ENCODE data around the gene ZCCHC14. TPM values are rescaled to one million over a fixed set of nuclear protein-coding genes. Genes with fewer than 3 reads are reported as not detected.
"Not testable (repeated sequence)": the region's sequence is repeated elsewhere in the genome, so short reads cannot be mapped to it uniquely, and the experiment has no call there.

Gene ZCCHC14
- total RNA-seq, 1 donor from 2014 or later: 28.0 TPM

- Mint-ChIP-seq H3K27ac (ENCODE audit: unreplicated experiment) (no peak overlapping the region), H3K4me3 (ENCODE audit: unreplicated experiment) (no peak overlapping the region), H3K36me3 (ENCODE audit: low read depth) (peaks cover 2% of the 10 kb centered on the region), H3K9me3 (ENCODE audit: low read depth) (no peaks in the 10 kb centered on the region), H3K4me1 (ENCODE audit: low read depth) (peaks cover 81% of the 10 kb centered on the region), H3K27me3 (ENCODE audit: low read depth) (no peaks in the 10 kb centered on the region)
- DNase-seq (ENCODE audit: low spot score): peak; percentile 36
- TF ChIP-seq, protein P1, sequence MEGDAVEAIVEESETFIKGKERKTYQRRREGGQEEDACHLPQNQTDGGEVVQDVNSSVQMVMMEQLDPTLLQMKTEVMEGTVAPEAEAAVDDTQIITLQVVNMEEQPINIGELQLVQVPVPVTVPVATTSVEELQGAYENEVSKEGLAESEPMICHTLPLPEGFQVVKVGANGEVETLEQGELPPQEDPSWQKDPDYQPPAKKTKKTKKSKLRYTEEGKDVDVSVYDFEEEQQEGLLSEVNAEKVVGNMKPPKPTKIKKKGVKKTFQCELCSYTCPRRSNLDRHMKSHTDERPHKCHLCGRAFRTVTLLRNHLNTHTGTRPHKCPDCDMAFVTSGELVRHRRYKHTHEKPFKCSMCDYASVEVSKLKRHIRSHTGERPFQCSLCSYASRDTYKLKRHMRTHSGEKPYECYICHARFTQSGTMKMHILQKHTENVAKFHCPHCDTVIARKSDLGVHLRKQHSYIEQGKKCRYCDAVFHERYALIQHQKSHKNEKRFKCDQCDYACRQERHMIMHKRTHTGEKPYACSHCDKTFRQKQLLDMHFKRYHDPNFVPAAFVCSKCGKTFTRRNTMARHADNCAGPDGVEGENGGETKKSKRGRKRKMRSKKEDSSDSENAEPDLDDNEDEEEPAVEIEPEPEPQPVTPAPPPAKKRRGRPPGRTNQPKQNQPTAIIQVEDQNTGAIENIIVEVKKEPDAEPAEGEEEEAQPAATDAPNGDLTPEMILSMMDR (IDR thresholded peaks at IDR 0.05): no peak
Observed at GRCh38 chr16:87486282-87486681, 6.5 kb downstream of the ZCCHC14 start.

GRCh38 chr16:87485792-87486191 is 7.0 kb downstream of the ZCCHC14 start:
- H3K9me3 Mint-ChIP-seq (ENCODE audit: low read depth); H3K4me3 Mint-ChIP-seq (ENCODE audit: unreplicated experiment); H3K27ac Mint-ChIP-seq (ENCODE audit: unreplicated experiment); H3K27me3 Mint-ChIP-seq (ENCODE audit: low read depth); H3K36me3 Mint-ChIP-seq (ENCODE audit: low read depth); DNase-seq (ENCODE audit: low spot score): not testable (repeated sequence)
- H3K4me1 Mint-ChIP-seq (ENCODE audit: low read depth): peaks cover 78% of the 10 kb centered on the region

DNA sequence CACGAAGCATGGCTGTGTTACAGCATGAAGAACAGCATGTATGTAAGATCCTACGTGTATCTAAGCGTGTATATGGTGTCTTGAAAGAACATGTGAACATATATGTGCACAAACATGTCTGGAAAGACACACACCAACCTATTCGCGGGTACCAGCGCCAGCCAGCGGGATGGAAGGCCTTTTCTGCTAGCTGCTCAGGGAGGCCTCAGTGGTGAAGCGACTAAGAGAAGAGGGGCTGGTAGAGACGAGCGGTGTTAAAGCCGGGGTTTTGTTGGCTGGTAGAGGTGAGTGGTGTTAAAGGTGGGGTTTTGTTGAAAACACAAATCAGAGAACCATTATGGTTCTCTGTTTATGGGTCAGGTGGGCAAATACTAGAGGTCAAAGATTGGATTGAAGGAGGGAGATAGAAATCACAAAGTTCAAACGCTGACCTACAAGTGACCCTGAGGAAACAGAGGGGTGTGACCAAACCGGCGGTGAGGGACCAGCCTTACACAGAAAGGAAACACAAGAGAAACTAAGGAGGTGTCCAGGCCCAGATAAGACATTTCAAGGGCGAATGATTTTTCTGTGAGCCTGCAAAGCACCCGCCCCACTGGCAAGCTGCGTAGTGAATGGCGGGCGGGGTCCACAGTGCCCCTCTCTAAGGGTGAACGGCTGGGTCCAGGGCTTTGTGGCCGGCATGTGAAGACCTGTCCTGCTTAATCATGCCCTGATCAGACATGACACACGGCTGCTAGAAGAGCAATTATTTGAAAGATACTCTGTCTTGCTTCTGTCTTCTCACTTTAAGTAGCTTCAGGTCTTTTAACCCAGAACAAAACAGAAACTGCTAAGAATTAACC is 8.1 kb downstream of the ZCCHC14 start:
- Mint-ChIP-seq H3K9me3 (ENCODE audit: low read depth) (no peaks in the 10 kb centered on the region), H3K27ac (ENCODE audit: unreplicated experiment) (peak overlapping the region; percentile 19), H3K36me3 (ENCODE audit: low read depth) (no peaks in the 10 kb centered on the region), H3K27me3 (ENCODE audit: low read depth) (no peaks in the 10 kb centered on the region), H3K4me3 (ENCODE audit: unreplicated experiment) (no peak overlapping the region), H3K4me1 (ENCODE audit: low read depth) (peaks cover 70% of the 10 kb centered on the region)
- TF ChIP-seq, protein P1 (IDR thresholded peaks at IDR 0.05): no peak
- peak; percentile 52 for DNase-seq (ENCODE audit: low spot score)

- peak; percentile 4 for DNase-seq (ENCODE audit: low spot score)
- TF ChIP-seq, protein P1 (IDR thresholded peaks at IDR 0.05): no peak
- H3K27ac Mint-ChIP-seq (ENCODE audit: unreplicated experiment): no peak overlapping the region
- H3K4me3 Mint-ChIP-seq (ENCODE audit: unreplicated experiment): no peak overlapping the region
- no peaks in the 10 kb centered on the region for H3K27me3 Mint-ChIP-seq (ENCODE audit: low read depth)
- H3K9me3 Mint-ChIP-seq (ENCODE audit: low read depth): no peaks in the 10 kb centered on the region
- H3K36me3 Mint-ChIP-seq (ENCODE audit: low read depth): no peaks in the 10 kb centered on the region
- H3K4me1 Mint-ChIP-seq (ENCODE audit: low read depth): peaks cover 58% of the 10 kb centered on the region
Observed at GRCh38 chr16:87483481-87483880, 9.3 kb downstream of the ZCCHC14 start.

DNA sequence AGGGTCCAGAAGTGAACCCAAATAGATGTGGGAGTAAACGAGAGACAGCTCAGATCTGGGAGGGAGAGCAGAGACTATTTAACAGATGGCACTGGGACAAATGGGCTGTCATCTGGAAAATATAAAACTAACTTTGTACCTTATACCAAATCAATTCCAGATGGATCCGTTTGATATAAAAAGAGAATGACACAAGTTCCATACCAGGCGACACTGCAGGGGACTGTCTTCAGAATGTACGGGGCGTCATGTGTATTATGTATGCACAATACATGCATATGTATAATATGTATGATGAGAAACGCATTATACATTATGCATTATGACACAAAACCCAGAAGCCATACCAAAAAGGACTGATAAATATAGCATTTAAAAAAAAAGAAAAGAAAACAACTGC is 10.2 kb downstream of the ZCCHC14 start:
- H3K9me3 Mint-ChIP-seq (ENCODE audit: low read depth); H3K27me3 Mint-ChIP-seq (ENCODE audit: low read depth); DNase-seq (ENCODE audit: low spot score); H3K36me3 Mint-ChIP-seq (ENCODE audit: low read depth); H3K4me3 Mint-ChIP-seq (ENCODE audit: unreplicated experiment); H3K27ac Mint-ChIP-seq (ENCODE audit: unreplicated experiment): not testable (repeated sequence)
- peaks cover 58% of the 10 kb centered on the region for H3K4me1 Mint-ChIP-seq (ENCODE audit: low read depth)

DNA sequence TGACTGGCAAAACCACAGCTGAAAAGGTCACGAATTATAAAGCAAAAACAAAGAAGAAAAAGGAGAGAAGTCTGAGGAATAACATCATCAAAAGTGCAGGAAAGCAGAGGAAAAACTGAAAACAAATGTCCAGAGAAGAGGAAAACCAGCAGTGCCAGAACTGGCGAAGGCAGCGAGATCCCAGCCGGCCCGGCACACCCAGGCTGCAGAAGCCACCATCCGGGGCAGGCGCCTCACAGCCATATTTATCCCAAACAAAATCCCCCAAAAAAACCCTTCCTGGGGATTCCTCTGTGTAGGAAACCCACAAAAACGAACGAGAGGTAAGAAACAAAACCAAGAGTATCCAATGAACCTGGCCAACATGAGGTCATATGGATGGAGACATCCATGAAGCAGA is 10.6 kb downstream of the ZCCHC14 start:
- TF ChIP-seq, protein P1 (IDR thresholded peaks at IDR 0.05): no peak
- Mint-ChIP-seq H3K9me3 (ENCODE audit: low read depth) (no peaks in the 10 kb centered on the region), H3K36me3 (ENCODE audit: low read depth) (no peaks in the 10 kb centered on the region), H3K27me3 (ENCODE audit: low read depth) (no peaks in the 10 kb centered on the region), H3K4me1 (ENCODE audit: low read depth) (peaks cover 58% of the 10 kb centered on the region), H3K4me3 (ENCODE audit: unreplicated experiment) (no peak overlapping the region), H3K27ac (ENCODE audit: unreplicated experiment) (no peak overlapping the region)
- peak; percentile 36 for DNase-seq (ENCODE audit: low spot score)

DNA sequence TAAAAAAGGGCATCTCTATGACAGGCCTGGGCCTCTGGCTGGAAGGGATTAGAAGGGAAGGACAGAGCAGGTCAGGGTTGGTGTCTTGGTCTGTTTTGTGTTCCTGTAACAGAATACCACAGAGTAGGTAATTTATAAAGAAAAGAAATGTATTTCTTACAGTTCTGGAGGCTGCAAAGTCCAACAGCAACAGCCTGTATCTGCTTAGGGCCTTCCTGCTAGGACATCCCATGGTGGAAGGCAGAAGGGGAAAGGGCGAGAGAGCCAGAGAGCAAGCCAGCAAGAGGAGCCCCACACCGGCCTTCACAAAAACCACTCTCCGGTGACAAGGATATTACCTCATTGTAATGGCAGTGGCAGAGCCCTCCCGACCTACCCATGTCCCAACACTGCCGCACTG is 11.1 kb downstream of the ZCCHC14 start:
- H3K4me1 Mint-ChIP-seq (ENCODE audit: low read depth): peaks cover 56% of the 10 kb centered on the region
- not testable (repeated sequence) for H3K27ac Mint-ChIP-seq (ENCODE audit: unreplicated experiment); H3K4me3 Mint-ChIP-seq (ENCODE audit: unreplicated experiment); H3K9me3 Mint-ChIP-seq (ENCODE audit: low read depth); H3K27me3 Mint-ChIP-seq (ENCODE audit: low read depth); DNase-seq (ENCODE audit: low spot score); H3K36me3 Mint-ChIP-seq (ENCODE audit: low read depth)

DNA sequence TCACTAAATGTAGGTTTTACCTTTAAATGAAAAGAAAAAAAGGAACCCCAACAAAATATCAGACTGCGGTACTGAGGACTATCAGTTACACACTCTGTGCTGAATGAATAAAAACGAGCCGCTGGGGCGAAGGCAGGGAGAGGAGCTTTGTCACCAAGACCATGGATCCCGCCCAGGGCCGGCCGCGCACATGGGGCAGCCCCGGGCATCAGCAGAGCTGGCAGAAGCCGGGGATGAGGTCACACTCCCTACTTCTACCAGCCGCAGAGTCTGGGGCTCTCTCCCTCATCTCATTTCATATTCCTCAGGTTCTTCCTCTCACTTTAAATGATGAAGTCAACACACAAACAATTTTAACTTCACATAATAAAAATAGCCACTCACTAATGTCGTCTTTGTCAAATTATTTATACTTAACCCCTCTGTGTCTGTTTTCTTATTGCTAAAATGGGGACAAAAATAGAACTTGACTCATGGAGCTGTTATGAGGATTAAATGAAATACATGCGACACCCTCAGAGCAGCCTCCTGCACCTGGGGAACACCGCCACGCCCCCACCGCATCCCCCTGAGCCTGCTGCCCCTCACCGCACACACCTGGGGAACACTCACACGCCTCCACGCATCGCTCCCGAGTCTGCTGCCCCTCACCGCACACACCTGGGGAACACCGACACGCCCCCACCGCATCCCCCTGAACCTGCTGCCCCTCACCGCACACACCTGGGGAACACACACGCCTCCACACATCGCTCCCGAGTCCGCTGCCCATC is 15.4 kb downstream of the ZCCHC14 start:
- peak; percentile 79 for DNase-seq (ENCODE audit: low spot score)
- H3K27ac Mint-ChIP-seq (ENCODE audit: unreplicated experiment): not testable (repeated sequence)

More for the DNA sequence above, 15.4 kb downstream of the ZCCHC14 start:
- not testable (repeated sequence) for H3K4me3 Mint-ChIP-seq (ENCODE audit: unreplicated experiment); H3K9me3 Mint-ChIP-seq (ENCODE audit: low read depth); H3K36me3 Mint-ChIP-seq (ENCODE audit: low read depth); H3K27me3 Mint-ChIP-seq (ENCODE audit: low read depth)
- peaks cover 39% of the 10 kb centered on the region for H3K4me1 Mint-ChIP-seq (ENCODE audit: low read depth)
